GM12875 (cell line): ENCODE data around the gene FOXP1.

Source experiments
- H3K4me3 ChIP-seq: one replicate; pipeline ENCODE4 v1.5.1; 2011; ENCODE audit warnings: low read depth, low read length, control low read depth
- TF ChIP-seq, protein P1 (sequence below): IDR thresholded peaks from 2 replicates; pipeline ENCODE4 v1.5.1; 2011; ENCODE audit warnings: low read depth, mild to moderate bottlenecking, control low read depth, inconsistent platforms, low read length, moderate library complexity, borderline replicate concordance; ENCODE audit not compliant: insufficient read depth

FOXP1 gene

GRCh38 chr3:71052716-71053115 lies 530.8 kb downstream of the FOXP1 start:
- no peak overlapping the region for H3K4me3 ChIP-seq
- TF ChIP-seq, protein P1, sequence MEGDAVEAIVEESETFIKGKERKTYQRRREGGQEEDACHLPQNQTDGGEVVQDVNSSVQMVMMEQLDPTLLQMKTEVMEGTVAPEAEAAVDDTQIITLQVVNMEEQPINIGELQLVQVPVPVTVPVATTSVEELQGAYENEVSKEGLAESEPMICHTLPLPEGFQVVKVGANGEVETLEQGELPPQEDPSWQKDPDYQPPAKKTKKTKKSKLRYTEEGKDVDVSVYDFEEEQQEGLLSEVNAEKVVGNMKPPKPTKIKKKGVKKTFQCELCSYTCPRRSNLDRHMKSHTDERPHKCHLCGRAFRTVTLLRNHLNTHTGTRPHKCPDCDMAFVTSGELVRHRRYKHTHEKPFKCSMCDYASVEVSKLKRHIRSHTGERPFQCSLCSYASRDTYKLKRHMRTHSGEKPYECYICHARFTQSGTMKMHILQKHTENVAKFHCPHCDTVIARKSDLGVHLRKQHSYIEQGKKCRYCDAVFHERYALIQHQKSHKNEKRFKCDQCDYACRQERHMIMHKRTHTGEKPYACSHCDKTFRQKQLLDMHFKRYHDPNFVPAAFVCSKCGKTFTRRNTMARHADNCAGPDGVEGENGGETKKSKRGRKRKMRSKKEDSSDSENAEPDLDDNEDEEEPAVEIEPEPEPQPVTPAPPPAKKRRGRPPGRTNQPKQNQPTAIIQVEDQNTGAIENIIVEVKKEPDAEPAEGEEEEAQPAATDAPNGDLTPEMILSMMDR: no peak

DNA sequence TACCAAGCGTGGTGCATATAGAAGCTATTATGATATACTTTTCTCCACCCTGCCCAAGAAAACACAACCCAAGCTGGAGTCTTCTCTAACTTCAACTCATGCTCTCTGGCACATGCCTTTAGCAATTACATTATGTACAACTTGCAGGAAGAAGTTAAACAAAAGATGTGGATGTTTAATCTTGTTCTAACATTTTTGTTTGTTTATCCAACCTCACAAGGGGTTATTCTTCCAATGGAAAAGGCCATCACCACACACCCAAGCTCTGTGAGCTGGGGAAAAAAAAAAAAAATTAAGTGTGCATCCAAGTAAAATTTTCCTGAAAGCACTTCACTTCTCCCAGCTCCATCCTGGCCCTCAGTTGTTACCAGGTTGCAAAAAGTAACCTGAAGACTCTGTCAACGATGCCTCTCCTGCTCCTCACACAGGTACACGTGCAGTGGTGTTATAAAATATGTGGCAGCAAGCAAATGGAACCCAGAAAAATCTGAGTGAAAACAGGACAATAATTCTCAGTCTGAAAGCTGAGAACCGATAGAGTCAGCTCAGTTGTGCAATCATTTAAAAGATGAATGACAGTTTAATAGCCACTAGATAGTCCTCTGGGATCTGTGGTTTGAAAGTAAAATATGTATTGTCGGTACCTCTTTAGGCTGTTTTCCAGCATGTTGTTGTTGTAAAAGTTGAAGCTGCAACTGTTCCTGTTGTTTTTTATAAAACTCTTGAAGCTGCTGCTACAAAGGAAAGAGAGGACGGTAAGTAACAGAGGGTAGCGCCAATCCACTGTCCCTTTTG lies 531.4 kb downstream of the FOXP1 start:
- TF ChIP-seq, protein P1: no peak

DNA sequence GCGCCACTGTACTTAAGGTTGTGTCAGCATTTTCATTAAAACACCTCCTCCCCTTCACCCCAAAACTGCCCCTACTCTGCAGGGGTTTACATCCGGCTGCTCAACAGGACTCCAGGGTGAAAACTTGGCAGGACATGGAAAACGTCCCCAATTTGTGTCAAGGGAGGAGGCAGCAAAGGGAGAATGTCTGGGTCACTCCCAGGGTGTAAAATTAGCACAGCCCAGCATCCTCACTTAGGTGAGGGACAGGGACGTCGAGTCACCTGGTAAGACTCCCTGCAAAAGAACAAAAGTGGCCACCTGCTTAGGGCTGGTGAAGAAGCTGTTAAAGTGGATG lies 532.3 kb downstream of the FOXP1 start:
- TF ChIP-seq, protein P1: no peak
- H3K4me3 ChIP-seq: no peak overlapping the region

More for the DNA sequence above, 531.4 kb downstream of the FOXP1 start:
- H3K4me3 ChIP-seq: no peak overlapping the region

DNA sequence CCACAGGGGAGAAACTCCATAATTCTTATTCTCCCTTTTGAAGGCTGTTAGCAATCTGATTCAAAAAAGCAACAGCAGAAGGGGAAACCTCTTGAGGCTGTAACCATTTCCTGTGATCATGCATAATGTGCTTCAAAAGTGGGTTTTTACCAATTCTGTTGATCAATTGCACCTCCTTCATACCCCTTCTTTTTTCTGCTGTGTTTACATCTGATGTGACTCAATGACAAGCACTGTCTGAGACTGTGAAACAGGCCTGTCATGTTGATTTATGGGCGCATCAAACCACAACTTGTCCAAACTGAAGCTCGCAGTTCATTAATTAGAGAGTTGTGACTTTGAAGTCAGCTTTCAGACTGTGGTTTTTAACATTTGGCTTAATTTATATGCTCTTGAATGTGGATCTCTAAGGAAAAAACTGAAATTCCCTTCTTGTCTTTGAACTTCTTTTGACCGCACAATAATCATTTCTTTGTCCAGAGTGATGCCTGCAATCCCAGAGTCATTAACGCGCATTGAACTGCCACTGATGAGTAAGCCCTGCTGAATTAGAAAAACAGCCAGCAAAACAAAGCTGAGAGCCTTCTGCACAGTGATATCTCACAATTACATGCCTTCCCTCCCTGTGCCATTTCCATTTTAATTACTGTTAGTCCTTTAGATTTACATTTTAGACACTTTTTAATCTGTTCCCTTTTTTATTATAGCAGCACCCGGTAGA lies 532.8 kb downstream of the FOXP1 start:
- TF ChIP-seq, protein P1: no peak
- H3K4me3 ChIP-seq: no peak overlapping the region

- TF ChIP-seq, protein P1: no peak
- H3K4me3 ChIP-seq: no peak overlapping the region
Measured at GRCh38 chr3:71050166-71050537, 533.4 kb downstream of the FOXP1 start.

DNA sequence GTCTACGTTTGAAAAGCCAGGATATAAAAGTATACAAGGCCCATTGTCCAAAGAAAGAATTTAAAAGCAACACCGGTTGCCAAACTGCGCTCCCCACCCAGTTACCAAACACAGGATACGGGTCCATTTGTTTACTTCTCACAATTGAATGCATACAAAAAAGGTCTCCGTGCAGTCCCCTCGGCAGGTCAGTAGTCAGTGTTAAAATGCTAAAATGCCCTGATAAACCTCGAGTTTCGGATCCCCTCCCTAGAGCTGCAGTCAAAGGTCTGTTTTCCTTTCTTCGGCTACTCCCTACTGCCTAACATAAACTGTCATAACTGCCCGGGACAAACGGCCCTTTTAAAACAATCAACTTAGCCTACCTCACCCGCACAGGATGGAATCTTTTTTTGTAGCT lies 534.6 kb downstream of the FOXP1 start:
- H3K4me3 ChIP-seq: no peak overlapping the region
- TF ChIP-seq, protein P1: no peak
